BE2C (cell line): ENCODE results near the gene PITX2.

Source experiments
- DNase-seq: peaks from one replicate; pipeline ENCODE4 v3.0.0-alpha.2; 2020
- H3K27me3 ChIP-seq: fragments of 250-450 bp; sonication (Bioruptor Pico); 2 replicates; pipeline ENCODE4 v1.5.1; 2020; ENCODE audit warnings: mild to moderate bottlenecking
- H3K36me3 ChIP-seq: fragments of 250-450 bp; sonication (Bioruptor Pico); 2 replicates; pipeline ENCODE4 v1.5.1; 2020; ENCODE audit warnings: mild to moderate bottlenecking
- H3K4me1 ChIP-seq: fragments of 250-450 bp; sonication (Bioruptor Pico); 2 replicates; pipeline ENCODE4 v1.5.1; 2020
- H3K4me3 ChIP-seq: 2 replicates; pipeline ENCODE4 v1.5.1; 2011; ENCODE audit warnings: low read depth, low read length
- H3K9me3 ChIP-seq: fragments of 250-450 bp; sonication (Bioruptor Pico); 2 replicates; pipeline ENCODE4 v1.5.1; 2020
- CTCF ChIP-seq: IDR thresholded peaks from 2 replicates; pipeline ENCODE4 v1.5.1; 2012; ENCODE audit warnings: mild to moderate bottlenecking, low read depth, low read length

Gene PITX2

GRCh38 chr4:110637408-110638088 is 14.7 kb upstream of the PITX2 start:
- peaks cover 100% of the 10 kb centered on the region for H3K27me3 ChIP-seq
- H3K4me3 ChIP-seq = no peak overlapping the region
- TF ChIP-seq CTCF = no peak
- H3K36me3 ChIP-seq = no peaks in the 10 kb centered on the region
- no peaks in the 10 kb centered on the region for H3K9me3 ChIP-seq
- H3K4me1 ChIP-seq = no peaks in the 10 kb centered on the region
- no peak for DNase-seq

GRCh38 chr4:110636680-110637407 is 14.0 kb upstream of the PITX2 start:
- TF ChIP-seq CTCF = no peak
- Histone ChIP-seq H3K4me3 (peak overlapping the region; percentile 37), H3K4me1 (no peaks in the 10 kb centered on the region), H3K27me3 (peaks cover 100% of the 10 kb centered on the region), H3K9me3 (no peaks in the 10 kb centered on the region), H3K36me3 (no peaks in the 10 kb centered on the region)
- DNase-seq = no peak

GRCh38 chr4:110636171-110636679 is 13.3 kb upstream of the PITX2 start:
- Histone ChIP-seq H3K27me3 (peaks cover 99% of the 10 kb centered on the region), H3K9me3 (no peaks in the 10 kb centered on the region), H3K4me1 (no peaks in the 10 kb centered on the region; the same call in 1 of the 2 replicates), H3K36me3 (no peaks in the 10 kb centered on the region), H3K4me3 (peak overlapping the region; percentile 37)
- DNase-seq = no peak
- TF ChIP-seq CTCF = no peak

GRCh38 chr4:110635163-110635865 is 12.4 kb upstream of the PITX2 start:
- no peaks in the 10 kb centered on the region; the same call in 1 of the 2 replicates for H3K4me1 ChIP-seq
- H3K9me3 ChIP-seq = no peaks in the 10 kb centered on the region
- DNase-seq = no peak
- TF ChIP-seq CTCF = no peak
- no peaks in the 10 kb centered on the region for H3K36me3 ChIP-seq
- no peak overlapping the region for H3K4me3 ChIP-seq
- peaks cover 98% of the 10 kb centered on the region for H3K27me3 ChIP-seq

DNA sequence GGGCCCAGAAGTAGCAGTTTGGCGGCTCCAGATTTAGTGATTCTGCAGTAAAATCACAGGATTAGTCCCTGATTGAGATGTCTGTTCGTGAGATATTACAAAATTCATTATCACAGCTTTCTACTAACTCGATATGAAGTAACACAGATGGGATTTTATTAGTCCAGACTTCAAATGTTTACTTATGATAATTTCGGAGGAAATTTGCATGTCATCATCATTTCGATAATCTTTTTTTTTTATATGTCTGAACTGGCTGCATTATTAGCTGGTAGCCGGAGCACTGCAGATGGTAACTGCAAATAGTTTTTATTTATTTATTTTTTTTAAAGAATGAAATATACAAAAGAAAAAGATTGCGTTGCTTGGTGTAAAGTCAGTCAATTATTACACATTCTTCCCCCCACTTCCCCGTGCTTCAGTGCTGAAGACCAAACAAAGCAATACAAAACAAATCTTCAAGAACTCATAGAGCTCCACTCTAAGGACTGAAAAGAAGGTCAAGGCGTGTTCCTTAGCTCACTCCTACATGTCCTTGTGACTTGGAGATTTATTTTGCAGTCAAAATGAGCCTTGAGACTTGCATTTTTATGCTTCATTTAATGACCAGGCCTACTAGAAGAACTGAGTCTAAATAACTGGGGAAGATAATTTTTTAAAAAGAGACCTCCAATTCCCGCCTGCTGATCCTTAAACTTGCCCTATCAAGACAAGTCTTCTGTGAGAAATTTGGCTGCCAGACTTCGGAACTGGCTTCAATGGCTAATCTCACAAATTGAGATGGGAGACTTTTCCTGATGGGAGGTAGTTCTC is 11.7 kb upstream of the PITX2 start:
- no peaks in the 10 kb centered on the region for H3K36me3 ChIP-seq
- no peak overlapping the region for H3K4me3 ChIP-seq
- H3K4me1 ChIP-seq = no peaks in the 10 kb centered on the region; the same call in 1 of the 2 replicates
- peaks cover 98% of the 10 kb centered on the region for H3K27me3 ChIP-seq
- no peaks in the 10 kb centered on the region for H3K9me3 ChIP-seq
- no peak for DNase-seq
- TF ChIP-seq CTCF = no peak
